ENCODE measurements around the gene ZEB2.

The ZEB2 gene

GRCh38 chr2:144412709-144413108, 107.2 kb downstream of the ZEB2 start:
- no peaks in the 10 kb centered on the region for H4K20me1 ChIP-seq (ENCODE audit: insufficient read depth, low read length, poor library complexity, severe bottlenecking)
- no peak overlapping the region for H2AFZ ChIP-seq (ENCODE audit: low read length)
- H3F3A ChIP-seq (ENCODE audit: low read depth) = no peaks in the 10 kb centered on the region
- H3K79me2 ChIP-seq (ENCODE audit: insufficient read depth, low read length) = no peaks in the 10 kb centered on the region
- H3K4me2 ChIP-seq (ENCODE audit: low read depth, low read length, poor library complexity, severe bottlenecking) = no peak overlapping the region
- H3K36me3 ChIP-seq (ENCODE audit: insufficient read depth, low read length) = peaks cover 4% of the 10 kb centered on the region; the same call in 1 of the 2 replicates
- peaks cover 13% of the 10 kb centered on the region for H3K4me1 ChIP-seq (ENCODE audit: insufficient read depth, low read length, poor library complexity, severe bottlenecking)
- no peaks in the 10 kb centered on the region; the same call in 1 of the 2 replicates for H3K9me2 ChIP-seq (replicated peaks; ENCODE audit: low read depth, low read length)
- H3K27me3 ChIP-seq (ENCODE audit: insufficient read depth, low read length, poor library complexity, severe bottlenecking) = no peaks in the 10 kb centered on the region
- H3K4me3 ChIP-seq (ENCODE audit: low read length, poor library complexity, severe bottlenecking) = no peak overlapping the region
- H3K9me3 ChIP-seq (ENCODE audit: insufficient read depth, low read depth, low read length) = no peaks in the 10 kb centered on the region
- no peak for TF ChIP-seq CTCF (conservative IDR thresholded peaks at IDR 0.05; ENCODE audit: low read length)
- no peak for TF ChIP-seq EZH2phosphoT487 (IDR thresholded peaks at IDR 0.05; ENCODE audit: borderline replicate concordance)
- no peak overlapping the region for H3K9ac ChIP-seq (ENCODE audit: low read depth, low read length, poor library complexity, severe bottlenecking)

GRCh38 chr2:144411473-144411872, 108.4 kb downstream of the ZEB2 start:
- no peaks in the 10 kb centered on the region for H4K20me1 ChIP-seq (ENCODE audit: insufficient read depth, low read length, poor library complexity, severe bottlenecking)
- no peaks in the 10 kb centered on the region; the same call in 1 of the 2 replicates for H3K9me2 ChIP-seq (replicated peaks; ENCODE audit: low read depth, low read length)
- peaks cover 16% of the 10 kb centered on the region for H3K4me1 ChIP-seq (ENCODE audit: insufficient read depth, low read length, poor library complexity, severe bottlenecking)
- H3K4me3 ChIP-seq (ENCODE audit: low read length, poor library complexity, severe bottlenecking) = no peak overlapping the region
- H3K79me2 ChIP-seq (ENCODE audit: insufficient read depth, low read length) = no peaks in the 10 kb centered on the region
- H3F3A ChIP-seq (ENCODE audit: low read depth) = no peaks in the 10 kb centered on the region
- TF ChIP-seq EZH2phosphoT487 (IDR thresholded peaks at IDR 0.05; ENCODE audit: borderline replicate concordance) = no peak
- no peak for TF ChIP-seq CTCF (conservative IDR thresholded peaks at IDR 0.05; ENCODE audit: low read length)
- H3K9me3 ChIP-seq (ENCODE audit: insufficient read depth, low read depth, low read length) = no peaks in the 10 kb centered on the region
- no peaks in the 10 kb centered on the region; the same call in 1 of the 2 replicates for H3K36me3 ChIP-seq (ENCODE audit: insufficient read depth, low read length)
- no peak overlapping the region for H3K4me2 ChIP-seq (ENCODE audit: low read depth, low read length, poor library complexity, severe bottlenecking)
- no peak overlapping the region for H3K9ac ChIP-seq (ENCODE audit: low read depth, low read length, poor library complexity, severe bottlenecking)
- no peaks in the 10 kb centered on the region for H3K27me3 ChIP-seq (ENCODE audit: insufficient read depth, low read length, poor library complexity, severe bottlenecking)
- no peak overlapping the region for H2AFZ ChIP-seq (ENCODE audit: low read length)

GRCh38 chr2:144409241-144409640, 110.7 kb downstream of the ZEB2 start:
- Histone ChIP-seq H3K4me3 (ENCODE audit: low read length, poor library complexity, severe bottlenecking) (no peak overlapping the region), H3K79me2 (ENCODE audit: insufficient read depth, low read length) (no peaks in the 10 kb centered on the region), H3K4me1 (ENCODE audit: insufficient read depth, low read length, poor library complexity, severe bottlenecking) (peaks cover 28% of the 10 kb centered on the region), H3K9ac (ENCODE audit: low read depth, low read length, poor library complexity, severe bottlenecking) (no peak overlapping the region), H3K9me3 (ENCODE audit: insufficient read depth, low read depth, low read length) (no peaks in the 10 kb centered on the region), H3K4me2 (ENCODE audit: low read depth, low read length, poor library complexity, severe bottlenecking) (no peak overlapping the region), H3K9me2 (replicated peaks; ENCODE audit: low read depth, low read length) (no peaks in the 10 kb centered on the region; the same call in 1 of the 2 replicates), H2AFZ (ENCODE audit: low read length) (no peak overlapping the region), H3K27me3 (ENCODE audit: insufficient read depth, low read length, poor library complexity, severe bottlenecking) (no peaks in the 10 kb centered on the region), H3F3A (ENCODE audit: low read depth) (no peaks in the 10 kb centered on the region), H3K36me3 (ENCODE audit: insufficient read depth, low read length) (peaks cover 5% of the 10 kb centered on the region; the same call in 1 of the 2 replicates), H4K20me1 (ENCODE audit: insufficient read depth, low read length, poor library complexity, severe bottlenecking) (no peaks in the 10 kb centered on the region)
- TF ChIP-seq EZH2phosphoT487 (IDR thresholded peaks at IDR 0.05; ENCODE audit: borderline replicate concordance) (no peak), CTCF (conservative IDR thresholded peaks at IDR 0.05; ENCODE audit: low read length) (no peak)

All from Loucy (cell line).